GM18951 (cell line): ENCODE data around the gene TRIM71.

Experiments used
- POLR2A ChIP-seq: IDR thresholded peaks from 4 replicates; pipeline ENCODE4 v1.6.1; 2011; ENCODE audit warnings: mild to moderate bottlenecking; ENCODE audit not compliant: insufficient read length, insufficient read depth; ENCODE audit errors: extremely low read depth
- in situ Hi-C: fragments of 300-500 bp; cut with MboI; formaldehyde crosslinking; loops from one replicate; pipeline ENCODE4 v1.12.0; 2022; ENCODE audit warnings: low sequenced_read_pairs, mixed read lengths, inconsistent platforms; ENCODE audit not compliant: unreplicated experiment

TRIM71 gene

DNA sequence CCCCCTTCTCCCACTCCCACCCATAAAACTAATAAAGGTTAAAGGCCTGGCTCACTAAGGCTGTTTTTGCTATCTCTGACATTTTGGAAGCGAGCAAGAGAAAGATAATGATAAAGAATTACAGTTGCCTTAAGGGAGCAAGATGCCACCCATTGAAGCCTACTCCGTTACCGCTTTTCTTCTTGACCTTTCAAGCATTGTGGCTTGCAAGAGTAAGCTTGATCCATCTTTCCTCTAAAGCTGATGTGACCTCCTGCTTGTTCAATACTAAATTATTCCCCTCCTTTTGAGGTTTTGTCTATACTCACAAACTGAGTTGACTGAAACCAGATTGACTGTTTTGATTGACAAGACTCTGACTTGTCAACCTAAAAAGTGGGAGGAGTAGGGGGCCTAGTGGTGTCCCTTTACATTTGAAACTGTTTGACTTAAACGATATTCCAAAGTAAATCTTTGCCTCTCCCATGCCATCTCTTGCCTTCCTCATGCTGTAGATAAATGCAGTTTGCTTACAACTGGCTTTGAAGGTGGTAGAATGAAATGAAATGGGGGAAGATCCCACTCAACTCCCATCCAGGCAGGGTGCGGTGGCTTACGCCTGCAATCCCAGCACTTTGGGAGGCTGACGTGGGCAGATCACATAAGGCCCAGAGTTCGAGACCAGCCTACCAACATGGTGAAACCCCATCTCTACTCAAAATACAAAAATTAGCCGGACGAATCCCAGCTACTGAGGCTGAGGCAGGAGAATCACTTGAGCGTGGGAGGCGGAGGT is 8.0 kb downstream of the TRIM71 start:
- in situ Hi-C loops: no loop called here

DNA sequence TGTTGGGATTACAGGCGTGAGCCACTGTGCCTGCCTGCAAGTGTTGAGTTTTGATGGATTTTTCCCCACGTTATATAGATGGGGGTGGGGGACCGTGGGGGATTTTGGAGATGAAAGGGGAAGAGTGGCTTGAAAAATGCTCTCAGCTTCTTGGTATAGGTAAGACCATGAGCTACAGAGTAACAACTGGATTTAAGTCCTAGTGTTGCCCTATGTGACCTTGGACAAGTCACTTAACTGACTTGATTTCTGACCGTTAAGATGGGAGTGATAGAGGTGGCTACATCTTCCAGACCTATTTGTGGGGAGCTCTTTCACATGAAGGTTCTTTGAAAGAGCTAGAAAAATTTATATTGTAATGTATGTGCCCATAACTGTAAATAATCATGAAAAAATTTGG is 13.3 kb downstream of the TRIM71 start:
- TF ChIP-seq POLR2A: no peak
- in situ Hi-C loops: no loop called here

More for the DNA sequence above, 8.0 kb downstream of the TRIM71 start:
- no peak for TF ChIP-seq POLR2A

DNA sequence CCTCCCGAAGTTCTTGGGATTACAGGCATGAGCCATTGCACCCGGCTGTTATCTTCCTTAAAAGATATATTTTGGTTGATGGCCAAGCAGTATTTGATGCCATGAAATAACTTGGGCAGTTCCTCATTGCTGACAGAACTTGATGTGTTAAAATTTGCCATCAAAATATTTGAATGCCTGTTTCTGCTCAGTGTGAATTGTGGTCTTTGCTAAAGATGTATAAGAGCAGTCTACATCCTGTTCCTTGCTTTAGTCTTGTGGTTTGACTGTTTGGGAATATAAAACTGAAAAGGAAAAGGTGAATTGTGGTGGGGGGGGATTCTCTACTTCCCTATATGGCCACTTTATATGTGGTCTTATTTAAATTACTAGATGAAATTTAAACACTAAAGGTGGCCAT is 14.0 kb downstream of the TRIM71 start:
- in situ Hi-C loops: no loop called here

DNA sequence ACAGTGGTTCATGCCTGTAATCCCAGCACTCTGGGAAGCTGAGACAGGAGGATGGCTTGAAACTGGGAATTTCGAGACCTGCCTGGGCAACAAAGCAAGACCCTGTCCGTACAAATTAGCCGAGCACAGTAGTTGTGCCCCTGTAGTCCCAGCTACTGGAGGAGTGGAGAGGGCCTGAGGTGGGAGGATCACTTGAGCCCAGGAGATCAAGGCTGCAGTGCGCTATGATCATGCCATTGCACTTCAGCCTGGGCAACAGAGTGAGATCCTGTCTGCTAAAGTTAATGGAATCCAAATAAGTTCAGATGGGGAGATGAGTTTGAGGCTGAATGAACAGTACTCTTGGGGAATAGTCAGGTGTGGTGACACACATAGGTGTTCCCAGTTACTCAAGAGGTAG is 14.4 kb downstream of the TRIM71 start:
- TF ChIP-seq POLR2A: no peak
- in situ Hi-C loops: no loop called here

More for the DNA sequence above, 14.0 kb downstream of the TRIM71 start:
- TF ChIP-seq POLR2A: no peak

DNA sequence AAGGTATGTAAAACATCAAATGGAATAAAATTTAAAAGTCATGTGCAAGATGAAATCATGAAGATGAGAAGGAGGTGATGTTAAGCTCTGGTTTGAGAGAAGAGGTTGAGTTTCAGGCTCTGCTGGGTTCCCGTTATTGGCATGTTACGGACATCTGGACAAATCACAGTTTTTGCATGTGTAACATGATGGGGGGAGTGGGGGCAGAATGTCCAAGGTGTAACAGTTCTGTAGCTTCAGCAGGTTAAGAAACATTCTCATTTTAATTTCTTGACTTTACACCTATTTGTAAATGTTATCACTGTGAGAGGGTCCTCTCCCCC is 17.2 kb downstream of the TRIM71 start:
- in situ Hi-C loops: no loop called here
- TF ChIP-seq POLR2A: no peak

GRCh38 chr3:32835961-32836360 is 18.2 kb downstream of the TRIM71 start:
- in situ Hi-C loops: no loop called here
- no peak for TF ChIP-seq POLR2A

- no peak for TF ChIP-seq POLR2A
- in situ Hi-C loops: no loop called here
Observed at GRCh38 chr3:32836601-32837000, 18.8 kb downstream of the TRIM71 start.

DNA sequence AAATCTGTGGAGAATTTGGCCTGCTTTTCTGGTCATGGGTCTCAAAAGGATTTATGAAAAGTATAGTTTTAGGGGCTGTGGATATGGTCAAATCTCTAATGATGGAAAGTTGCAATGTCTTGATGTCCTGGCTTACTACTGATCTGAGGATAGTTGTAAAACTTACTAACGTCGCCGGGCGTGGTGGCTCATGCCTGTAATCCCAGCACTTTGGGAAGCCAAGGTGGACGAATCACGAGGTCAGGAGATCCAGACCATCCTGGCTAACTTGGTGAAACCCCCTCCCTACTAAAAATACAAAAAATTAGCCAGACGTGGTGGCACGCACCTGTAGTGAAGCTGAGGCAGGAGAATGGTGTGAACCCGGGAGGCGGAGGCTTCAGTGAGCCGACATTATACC is 19.6 kb downstream of the TRIM71 start:
- in situ Hi-C loops: no loop called here
- TF ChIP-seq POLR2A: no peak

DNA sequence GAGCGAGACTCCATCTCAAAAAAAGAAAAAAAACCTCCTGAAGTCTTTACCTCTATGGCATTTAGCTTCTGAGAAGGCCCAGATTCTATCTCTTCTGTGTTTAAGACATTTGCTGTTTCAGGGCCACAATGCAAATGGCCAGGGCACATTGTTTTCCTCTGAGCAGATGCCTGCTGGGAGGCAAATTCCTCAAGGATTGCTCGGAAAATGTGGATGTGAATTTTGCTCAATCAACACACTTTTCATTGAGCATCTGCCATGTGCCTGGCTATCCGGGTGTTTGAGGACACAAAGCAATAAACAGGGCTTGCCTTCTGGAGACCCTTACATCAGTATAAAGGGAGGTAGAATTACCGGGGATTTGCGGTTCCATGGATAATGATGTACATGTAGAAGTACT is 20.0 kb downstream of the TRIM71 start:
- in situ Hi-C loops: no loop called here
- no peak for TF ChIP-seq POLR2A

DNA sequence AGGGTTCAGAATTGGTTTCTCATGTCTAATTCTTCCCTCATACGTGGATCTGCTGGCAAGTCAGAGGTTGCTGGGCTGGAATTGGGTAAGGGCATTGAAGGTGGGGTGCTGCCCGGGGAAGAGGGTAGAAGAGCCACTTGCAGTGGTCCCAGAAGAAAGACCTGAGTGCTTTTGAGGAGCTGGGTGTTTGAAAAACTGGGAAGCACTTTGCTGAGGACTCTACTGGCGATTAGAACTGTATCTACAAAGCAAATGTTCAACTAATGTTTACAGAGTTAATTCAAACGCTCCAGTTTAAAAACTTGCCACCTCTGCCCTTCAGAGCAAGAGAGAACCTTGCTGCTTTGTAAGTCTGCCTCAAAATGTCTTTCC is 21.9 kb downstream of the TRIM71 start:
- in situ Hi-C loops: no loop called here
- TF ChIP-seq POLR2A: no peak

GRCh38 chr3:32840086-32840841 is 22.5 kb downstream of the TRIM71 start:
- in situ Hi-C loops: no loop called here
- TF ChIP-seq POLR2A: no peak

GRCh38 chr3:32841341-32841740 is 23.5 kb downstream of the TRIM71 start:
- in situ Hi-C loops: no loop called here

DNA sequence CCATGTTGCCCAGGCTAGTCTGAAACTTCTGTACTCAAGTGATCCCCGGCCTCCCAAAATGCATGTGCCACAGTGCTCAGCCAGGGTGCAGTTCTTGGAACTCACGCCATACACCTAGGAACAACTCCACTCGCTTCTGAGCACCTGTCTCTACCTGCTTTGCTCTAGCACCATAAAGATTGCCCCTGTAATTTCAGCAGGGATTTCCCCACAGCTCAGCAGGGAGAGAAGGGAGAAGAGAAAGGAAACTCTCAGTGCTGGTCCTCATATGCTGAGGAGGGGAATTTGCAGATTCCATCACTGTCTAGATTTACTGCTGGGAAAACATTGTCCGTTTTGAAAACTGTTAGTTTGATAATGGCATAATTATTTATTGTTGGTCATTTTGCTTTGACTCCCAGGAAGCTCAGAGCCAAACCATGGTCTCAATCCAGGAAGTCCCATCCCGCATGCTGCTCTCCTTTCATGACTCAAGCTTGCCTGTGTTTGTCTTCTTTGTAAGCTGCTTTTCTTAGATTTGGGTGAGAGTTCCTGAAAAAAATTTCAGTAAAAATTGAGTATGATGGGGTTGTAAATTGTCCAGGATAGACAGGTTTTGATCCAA is 24.2 kb downstream of the TRIM71 start:
- no peak for TF ChIP-seq POLR2A
- in situ Hi-C loops: no loop called here

More at GRCh38 chr3:32841341-32841740, 23.5 kb downstream of the TRIM71 start:
- no peak for TF ChIP-seq POLR2A

DNA sequence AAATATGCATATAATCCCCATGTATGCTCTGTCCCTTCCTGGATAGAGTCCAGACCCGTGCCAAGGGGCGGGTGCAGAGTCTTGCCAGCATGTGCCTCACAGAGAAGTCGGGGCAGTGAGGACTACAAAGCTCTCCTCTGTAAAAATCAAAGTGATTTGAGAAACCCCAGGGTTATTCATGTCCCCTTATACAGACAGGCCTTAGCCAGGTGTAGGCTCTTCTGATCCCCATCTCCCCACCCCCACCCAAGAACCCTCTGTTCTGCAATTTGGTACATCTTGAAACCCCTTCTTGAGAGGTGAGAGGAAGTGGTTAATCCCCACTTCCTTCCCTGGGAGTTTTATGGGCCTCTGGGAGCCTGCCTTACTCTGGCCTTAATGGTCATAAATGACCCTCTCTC is 24.7 kb downstream of the TRIM71 start:
- in situ Hi-C loops: no loop called here
- TF ChIP-seq POLR2A: no peak

GRCh38 chr3:32842987-32843386 is 25.2 kb downstream of the TRIM71 start:
- in situ Hi-C loops: no loop called here
- no peak for TF ChIP-seq POLR2A
